GM20000 (cell line): ENCODE measurements around the gene ITIH5.

Experiments
- DNase-seq: peaks from one replicate; pipeline ENCODE4 v3.0.0; 2012; ENCODE audit warnings: low spot score
- CTCF ChIP-seq: IDR thresholded peaks from 2 replicates; pipeline ENCODE4 v1.5.1; 2012; ENCODE audit warnings: mild to moderate bottlenecking, control low read depth; ENCODE audit errors: extremely low read depth, missing control alignments

Gene ITIH5

GRCh38 chr10:7706534-7707073 is 39.8 kb upstream of the ITIH5 start:
- no peak for TF ChIP-seq CTCF
- DNase-seq = no peak

- no peak for TF ChIP-seq CTCF
Observed at GRCh38 chr10:7705341-7705740, 38.6 kb upstream of the ITIH5 start.

GRCh38 chr10:7704071-7705016 is 37.6 kb upstream of the ITIH5 start:
- no peak for DNase-seq
- no peak for TF ChIP-seq CTCF

More at GRCh38 chr10:7705341-7705740, 38.6 kb upstream of the ITIH5 start:
- DNase-seq = no peak

GRCh38 chr10:7703140-7703539 is 36.4 kb upstream of the ITIH5 start, which contains the start of gene ITIH2:
Gene ITIH2 (plus strand): TSS chr10:7703316. CDS start chr10:7703435, 119 bp downstream.
- DNase-seq = no peak
- TF ChIP-seq CTCF = no peak

- no peak for TF ChIP-seq CTCF
- DNase-seq = no peak
Observed at GRCh38 chr10:7702288-7702812, 35.6 kb upstream of the ITIH5 start.

GRCh38 chr10:7701158-7701742 is 34.5 kb upstream of the ITIH5 start:
- no peak for DNase-seq
- TF ChIP-seq CTCF = no peak

- DNase-seq = no peak
- no peak for TF ChIP-seq CTCF
Observed at GRCh38 chr10:7700577-7701125, 33.9 kb upstream of the ITIH5 start.
